NCI-H146 (cell line): Measurements from ENCODE around the gene SF3A2.

Source experiments
- DNase-seq: peaks from one replicate; lab custom pipeline; 2025; lab: John Stamatoyannopoulos, UW

Gene SF3A2

GRCh38 chr19:2226840-2227360, 9.7 kb upstream of the SF3A2 start:
- DNase-seq, result no peak

- no peak for DNase-seq
These were observed 9.0 kb upstream of the SF3A2 start for GRCh38 chr19:2227415-2228156.

- no peak for DNase-seq
These were observed 8.2 kb upstream of the SF3A2 start for GRCh38 chr19:2228157-2229030.

GRCh38 chr19:2229103-2230032, 7.3 kb upstream of the SF3A2 start:
- no peak for DNase-seq

- DNase-seq, result no peak
These were observed 6.5 kb upstream of the SF3A2 start for GRCh38 chr19:2230033-2230531.

GRCh38 chr19:2230807-2231533, 5.7 kb upstream of the SF3A2 start:
- no peak for DNase-seq

GRCh38 chr19:2231621-2232221, 4.9 kb upstream of the SF3A2 start:
- no peak for DNase-seq

- no peak for DNase-seq
These were observed 4.1 kb upstream of the SF3A2 start for GRCh38 chr19:2232286-2233151.

GRCh38 chr19:2233601-2234280, 2.9 kb upstream of the SF3A2 start:
- no peak for DNase-seq

- DNase-seq, result no peak
These were observed 1.6 kb upstream of the SF3A2 start for GRCh38 chr19:2234996-2235380.

GRCh38 chr19:2235381-2236063, 1.1 kb upstream of the SF3A2 start:
- peak; percentile 97 for DNase-seq

GRCh38 chr19:2236064-2236313, 635 bp upstream of the SF3A2 start:
- no peak for DNase-seq

GRCh38 chr19:2237051-2237868, 636 bp downstream of the SF3A2 start:
- DNase-seq, result no peak

- no peak for DNase-seq
These were observed 1.2 kb downstream of the SF3A2 start for GRCh38 chr19:2237869-2238153.

GRCh38 chr19:2239173-2239572, 2.5 kb downstream of the SF3A2 start:
- no peak for DNase-seq

- DNase-seq, result no peak
These were observed 3.4 kb downstream of the SF3A2 start for GRCh38 chr19:2239771-2240770.
